T-helper 1 cell (primary cell): ENCODE data around the gene TSPAN3.

ENCODE experiments used
- DNase-seq, 5 donors: peaks; one replicate each; pipeline ENCODE4 v3.0.0-alpha.2; 2012 to 2020

TSPAN3 gene

DNA sequence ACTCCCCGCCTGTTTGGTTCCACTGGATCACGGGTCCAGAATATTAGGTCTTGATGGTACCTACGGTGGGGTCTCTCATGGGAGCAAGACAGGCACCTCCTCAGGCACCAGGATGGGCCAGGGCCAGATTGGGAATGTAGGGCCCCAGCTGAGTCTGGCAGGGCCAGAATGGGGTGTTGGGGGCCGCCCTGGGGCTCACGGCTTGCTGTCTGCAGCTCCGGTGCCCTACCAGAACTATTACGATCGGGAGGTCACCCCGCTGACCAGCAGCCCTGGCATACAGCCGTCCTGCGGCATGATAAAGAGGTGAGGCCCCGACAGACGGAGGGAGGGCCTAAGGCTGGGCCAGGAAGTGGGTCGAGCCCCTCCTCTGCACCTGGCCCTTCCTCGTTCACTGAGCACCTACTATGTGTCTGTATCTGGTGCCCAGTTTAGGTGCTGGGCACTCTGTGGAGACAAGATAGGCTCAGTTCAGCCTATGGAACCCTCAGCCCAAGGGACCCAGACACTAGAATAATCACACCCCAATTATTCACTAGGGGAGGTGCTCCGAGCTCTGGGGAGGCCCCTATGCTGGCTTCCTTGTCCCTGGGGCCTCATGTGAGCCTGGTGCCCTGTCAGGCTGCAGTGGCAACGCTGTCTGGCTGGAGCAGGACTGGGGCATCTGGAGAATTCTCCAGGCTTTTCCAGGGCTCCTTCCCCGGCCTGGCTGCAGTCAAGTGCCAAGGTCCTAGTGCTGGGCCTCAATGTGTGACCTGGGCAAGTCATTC lies 38.1 kb downstream of the TSPAN3 start:
- DNase-seq: no peak

DNA sequence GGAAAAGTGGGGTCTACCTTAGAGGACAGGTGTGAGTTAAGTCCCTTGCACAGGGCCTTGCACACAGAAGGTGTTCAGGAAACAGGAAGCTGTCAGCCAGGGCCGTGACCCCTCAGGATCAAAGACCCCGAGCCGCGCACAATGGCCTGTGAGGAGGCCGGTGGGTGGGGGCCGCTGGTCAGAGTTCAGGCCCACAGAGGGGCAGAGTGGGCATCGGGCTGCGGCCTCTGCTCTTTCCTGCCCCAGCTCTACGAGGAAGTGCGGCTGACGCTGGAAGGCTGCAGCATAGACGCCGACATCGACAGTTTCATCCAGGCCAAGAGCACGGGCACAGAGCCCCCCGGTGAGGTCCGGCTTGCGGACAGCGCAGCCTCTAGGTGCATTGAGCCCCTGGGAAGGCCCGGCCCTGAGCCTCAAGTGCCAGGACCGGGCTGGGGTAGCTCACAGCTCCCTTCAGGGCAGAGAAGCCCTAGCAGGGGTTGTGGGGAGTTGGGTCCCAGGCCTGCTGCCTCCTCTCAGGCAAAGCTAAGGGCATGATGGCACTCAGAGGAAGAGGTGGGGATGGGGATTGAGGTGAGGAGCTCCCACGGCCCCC lies 38.8 kb downstream of the TSPAN3 start:
- no peak for DNase-seq

DNA sequence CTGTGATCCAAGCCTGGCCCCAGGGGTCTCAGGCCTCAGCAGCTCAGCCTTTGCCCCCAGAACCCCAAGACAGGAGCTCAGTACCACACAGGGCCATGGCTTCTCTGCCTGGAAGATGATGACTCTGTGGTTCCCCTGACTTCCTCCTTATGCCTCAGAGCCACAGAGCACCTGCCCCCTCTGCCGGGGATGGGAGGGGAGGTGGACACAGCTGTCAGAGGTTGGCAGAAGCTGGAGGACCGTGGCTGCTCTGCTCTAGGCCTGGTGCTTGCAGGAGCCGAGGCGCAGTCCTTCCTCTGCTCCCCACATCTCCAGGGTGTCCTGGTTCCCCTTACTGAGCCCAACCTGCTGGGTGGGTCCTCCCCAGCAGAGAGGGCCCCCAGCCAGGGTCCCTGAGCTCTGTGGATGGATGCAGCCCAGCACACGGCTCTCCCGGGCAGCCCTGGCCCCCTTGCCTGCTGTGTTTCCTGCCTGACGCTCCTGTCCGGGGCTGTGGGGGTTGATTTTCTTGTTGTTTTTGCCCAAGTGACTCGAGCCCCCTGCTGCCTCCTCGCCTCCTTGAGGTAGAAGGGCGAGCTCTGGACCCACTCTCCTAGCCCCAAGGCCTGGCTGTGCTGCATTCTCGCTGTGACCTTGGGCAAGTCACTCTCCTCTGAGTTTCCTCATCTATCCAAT lies 39.4 kb downstream of the TSPAN3 start:
- DNase-seq: peak in 1 of 5 donors; percentile 28

DNA sequence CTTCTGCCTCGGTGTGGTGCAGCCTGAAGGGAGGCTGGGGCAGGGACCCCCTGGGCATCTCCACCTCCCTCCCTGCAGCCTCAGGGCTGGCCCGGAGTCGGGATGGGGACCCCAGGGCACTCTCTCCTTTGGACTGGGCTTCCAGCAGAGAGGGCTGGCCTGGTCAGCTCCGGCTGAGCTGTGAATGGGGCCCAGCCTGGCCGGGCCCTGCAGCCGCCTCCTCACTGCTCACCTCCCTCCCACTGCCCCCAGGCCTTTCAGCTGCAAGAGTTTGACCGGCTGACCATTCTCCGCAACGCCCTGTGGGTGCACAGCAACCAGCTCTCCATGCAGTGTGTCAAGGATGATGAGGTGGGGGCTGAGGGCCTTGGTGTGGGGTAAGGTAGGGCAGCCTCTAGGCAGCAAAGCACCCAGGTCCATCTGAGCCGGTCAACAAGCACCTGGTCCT lies 40.0 kb downstream of the TSPAN3 start:
- no peak for DNase-seq

DNA sequence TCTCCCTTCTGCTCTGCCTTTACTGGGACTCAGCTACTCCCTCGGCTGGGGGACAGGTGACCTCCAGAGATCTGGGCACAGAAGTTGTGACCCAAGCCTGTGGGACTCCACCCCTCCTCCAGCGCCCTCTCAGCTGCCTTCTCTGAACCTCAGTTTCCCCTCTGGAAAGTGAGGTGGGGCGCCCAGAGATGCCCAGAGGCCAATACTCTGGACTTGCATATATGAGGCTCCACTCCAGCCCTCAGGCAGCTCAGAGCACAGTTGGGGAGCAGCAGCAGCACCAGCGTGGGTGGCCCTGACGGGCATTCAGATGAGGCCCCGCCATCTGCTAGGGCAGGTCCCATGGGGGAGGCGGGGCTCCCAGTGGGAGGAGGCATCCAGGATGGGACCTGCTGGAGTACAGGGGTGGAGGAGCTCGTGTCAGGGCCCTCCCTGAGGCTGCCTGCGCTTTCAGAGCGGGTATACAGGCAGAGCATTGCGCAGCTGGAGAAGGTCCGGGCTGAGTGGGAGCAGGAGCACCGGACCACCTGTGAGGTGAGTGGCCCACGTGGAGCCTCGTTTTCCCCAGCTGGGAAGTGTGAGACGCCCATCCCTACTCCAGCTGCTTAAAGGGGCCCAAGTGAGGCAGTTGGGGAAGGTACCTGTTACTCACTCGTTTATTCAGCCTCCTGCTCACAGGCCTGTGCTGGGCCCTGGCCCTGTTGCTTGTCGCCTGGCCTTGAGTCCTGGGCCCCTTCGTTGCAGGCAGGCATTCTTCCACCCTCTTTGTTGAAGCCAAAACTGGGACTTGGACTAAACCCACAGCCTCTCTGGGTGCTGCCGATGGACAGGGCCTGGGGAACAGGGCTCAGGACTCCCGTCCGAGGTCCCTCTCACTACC lies 40.6 kb downstream of the TSPAN3 start:
- DNase-seq: no peak

DNA sequence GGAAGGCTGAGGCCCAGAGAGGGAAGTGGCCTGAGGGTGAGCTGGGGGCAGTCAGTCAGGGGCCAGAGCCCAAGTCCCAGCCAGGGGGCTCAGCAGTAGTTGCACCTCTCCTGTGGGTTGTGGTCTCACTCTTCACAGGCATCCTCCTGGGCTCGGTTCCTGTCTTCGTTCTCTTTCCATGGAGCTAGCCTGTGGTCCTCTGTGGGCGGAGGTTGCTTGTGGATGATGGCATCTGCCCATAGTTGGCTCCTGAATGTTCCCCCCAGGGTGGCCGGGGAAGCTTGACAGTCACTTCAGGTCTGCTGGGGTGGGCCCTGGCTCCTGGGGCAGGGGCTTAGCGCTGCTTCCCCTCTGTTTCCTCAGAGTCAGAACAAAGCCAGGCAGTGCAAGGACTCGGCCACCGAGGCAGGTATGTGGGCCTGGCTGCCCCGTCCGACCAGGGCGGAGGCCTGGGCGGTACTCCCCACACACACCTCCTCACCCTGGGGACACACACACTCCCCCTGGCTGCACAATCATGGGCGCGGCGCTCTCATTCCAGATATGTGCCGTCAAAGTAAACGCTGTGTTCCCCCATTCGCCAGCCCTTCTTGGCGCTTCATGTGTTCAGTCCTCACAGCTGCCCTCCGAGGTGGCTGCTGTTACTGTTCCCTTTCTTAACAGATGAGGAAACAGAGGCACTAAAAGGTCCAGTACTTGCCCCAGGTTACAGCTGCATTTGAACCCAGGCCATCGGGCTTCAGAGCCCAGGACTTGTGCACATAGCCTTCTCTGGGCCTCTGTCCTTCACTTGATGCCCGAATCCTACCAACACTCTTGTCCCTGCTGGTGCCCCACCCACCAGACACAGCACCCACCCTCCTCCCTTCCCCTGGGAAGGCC lies 41.5 kb downstream of the TSPAN3 start:
- DNase-seq: no peak

DNA sequence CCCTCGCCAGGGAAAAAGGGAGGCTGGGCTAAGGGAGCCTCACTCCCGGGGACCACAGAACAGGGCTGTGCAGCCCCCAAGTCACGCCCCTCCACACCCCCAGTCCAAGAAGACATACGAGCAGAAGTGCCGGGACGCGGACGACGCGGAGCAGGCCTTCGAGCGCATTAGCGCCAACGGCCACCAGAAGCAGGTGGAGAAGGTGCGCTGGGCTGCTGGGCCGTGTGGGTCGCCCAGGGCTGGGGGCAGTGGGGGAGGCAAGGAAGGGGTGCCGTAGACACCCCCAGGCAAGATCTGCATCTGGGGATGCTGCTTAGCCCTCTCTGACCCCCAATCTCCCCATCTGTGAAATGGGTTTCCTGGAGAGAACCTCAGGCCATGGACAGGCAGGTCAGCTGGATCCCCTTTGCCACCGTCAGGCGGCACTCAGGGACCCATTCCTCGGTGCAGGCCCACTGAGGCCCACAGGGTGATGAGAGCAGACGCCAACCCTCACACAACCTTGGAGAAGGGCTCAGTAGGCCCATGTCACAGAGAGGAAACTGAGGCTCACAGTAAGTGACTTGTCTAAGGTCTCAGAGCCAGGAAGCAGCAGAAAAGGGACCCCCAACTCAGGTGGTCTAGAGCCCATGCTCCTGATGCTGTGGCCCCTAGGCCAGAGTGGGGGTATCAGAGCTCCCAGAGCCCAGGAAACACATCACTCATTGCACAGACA lies 42.3 kb downstream of the TSPAN3 start:
- peak in 1 of 5 donors; percentile 4 for DNase-seq

DNA sequence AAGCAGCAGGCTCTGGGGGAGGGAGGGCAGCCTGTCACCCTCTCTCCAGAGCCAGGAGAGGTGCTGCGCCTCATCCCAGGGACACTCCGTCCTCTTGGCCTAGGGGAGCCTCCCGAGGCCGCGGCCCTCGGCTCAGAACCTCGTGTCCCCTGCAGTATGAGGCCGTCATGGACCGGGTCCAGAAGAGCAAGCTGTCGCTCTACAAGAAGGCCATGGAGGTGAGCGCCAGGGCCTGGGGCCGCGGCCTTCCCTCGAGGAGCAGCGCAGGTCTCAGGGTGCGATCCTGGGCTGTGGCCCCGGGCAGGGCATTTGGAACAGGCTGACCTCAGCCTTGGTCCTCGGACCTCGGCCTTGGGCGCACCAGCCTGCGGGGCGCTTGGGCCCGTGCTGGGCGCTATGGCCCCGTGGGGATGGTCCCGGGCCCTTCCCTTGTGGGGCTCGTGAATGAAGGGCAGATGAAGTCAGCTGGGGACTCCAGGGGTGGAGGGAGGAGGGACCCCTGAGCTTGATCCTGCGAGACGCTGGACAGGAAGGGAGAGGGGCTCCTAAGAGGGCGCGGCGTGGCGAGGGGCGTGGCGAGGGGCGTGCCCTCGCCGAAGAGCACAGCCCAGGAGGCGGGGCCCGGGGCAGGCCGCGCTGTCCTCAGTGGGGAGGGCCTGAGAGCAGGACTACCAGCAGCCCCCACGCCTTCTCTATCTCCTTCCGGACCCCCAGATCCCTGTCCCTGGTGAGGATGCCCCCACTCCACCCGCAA lies 43.0 kb downstream of the TSPAN3 start:
- peak in 2 of 5 donors; percentile 2 to 8 for DNase-seq

DNA sequence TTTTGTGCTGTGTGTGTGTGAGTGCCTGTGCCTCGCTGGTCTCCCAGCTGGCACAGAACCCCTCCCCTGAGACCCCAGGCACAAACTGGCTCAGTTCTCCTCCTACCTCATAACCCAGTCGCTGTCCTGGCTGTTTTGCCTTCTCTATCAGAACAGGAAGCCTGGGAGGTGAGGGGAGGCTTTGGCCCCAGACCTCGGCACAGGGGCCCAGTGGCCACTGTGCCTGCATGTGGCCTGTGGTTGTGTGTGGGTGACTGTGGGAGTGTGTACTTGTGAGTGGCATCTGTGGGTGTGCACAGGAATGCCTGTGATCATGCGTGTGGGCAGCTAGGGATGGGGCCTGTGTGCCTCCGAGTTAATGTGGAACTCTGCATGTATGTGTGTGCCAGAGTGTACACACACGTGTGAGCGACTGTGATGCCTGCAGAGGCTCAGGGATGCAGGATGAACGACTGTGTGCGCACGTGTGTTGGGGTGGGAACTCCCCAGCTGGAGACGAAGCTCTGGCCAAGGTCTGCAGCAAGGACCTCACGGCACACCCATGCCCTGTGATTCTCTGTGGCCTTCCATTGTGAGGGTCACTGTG lies 43.7 kb downstream of the TSPAN3 start:
- DNase-seq: peak in 2 of 5 donors; percentile 1 to 3

DNA sequence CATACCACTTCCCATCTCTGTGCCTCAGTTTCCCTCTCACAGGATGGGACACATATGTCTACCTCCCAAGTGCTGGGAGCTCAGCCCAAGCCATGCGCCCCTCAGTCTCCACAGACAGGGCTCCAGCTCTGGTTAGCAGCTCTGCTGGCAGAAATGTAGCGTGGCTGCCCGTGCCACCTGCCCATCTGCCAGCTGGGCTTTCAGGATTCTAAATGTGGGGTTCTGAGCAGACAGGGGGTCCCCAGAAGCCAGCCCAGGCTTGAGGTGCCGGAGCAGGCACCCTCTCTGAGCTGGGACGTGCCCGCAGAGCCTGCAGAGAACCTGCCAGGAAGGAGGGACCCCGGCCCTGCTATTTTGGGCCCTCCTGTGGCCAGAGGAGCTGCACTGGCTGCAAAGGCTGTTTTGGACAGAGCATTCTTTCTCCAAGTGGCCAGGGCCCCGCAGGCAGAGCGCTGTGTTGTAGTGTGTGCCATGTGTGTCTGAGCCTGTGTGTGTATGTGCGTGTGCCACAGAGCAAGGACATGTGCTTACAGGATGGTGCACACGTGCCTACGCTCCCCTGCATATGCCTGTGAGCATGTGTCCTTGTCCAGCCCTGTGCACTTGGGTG lies 44.3 kb downstream of the TSPAN3 start:
- DNase-seq: peak in 2 of 5 donors; percentile 1 to 6

DNA sequence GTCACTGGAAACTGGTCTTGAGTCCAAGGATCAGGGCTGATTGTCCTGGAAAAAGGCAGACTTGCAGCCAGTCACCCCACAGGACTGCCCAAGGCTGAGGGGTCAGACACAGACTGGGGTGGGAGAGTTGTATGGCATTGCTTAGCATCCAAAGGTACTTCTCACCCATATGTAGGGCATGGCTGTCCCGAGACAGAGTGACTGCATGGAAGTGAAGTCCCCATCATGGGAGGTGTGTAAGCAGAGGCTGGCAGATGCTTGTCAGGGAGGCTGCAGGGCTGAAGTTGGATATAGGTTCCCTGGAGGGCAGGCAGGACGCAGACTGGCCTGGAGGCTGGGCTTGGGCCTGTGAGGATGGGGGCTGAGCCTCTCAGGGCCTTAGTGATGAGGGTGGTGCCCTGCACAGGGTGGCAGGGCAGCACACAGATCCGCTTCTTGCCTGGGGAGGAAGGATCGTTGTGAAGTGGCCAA lies 44.9 kb downstream of the TSPAN3 start:
- DNase-seq: peak in 1 of 5 donors; percentile 2

DNA sequence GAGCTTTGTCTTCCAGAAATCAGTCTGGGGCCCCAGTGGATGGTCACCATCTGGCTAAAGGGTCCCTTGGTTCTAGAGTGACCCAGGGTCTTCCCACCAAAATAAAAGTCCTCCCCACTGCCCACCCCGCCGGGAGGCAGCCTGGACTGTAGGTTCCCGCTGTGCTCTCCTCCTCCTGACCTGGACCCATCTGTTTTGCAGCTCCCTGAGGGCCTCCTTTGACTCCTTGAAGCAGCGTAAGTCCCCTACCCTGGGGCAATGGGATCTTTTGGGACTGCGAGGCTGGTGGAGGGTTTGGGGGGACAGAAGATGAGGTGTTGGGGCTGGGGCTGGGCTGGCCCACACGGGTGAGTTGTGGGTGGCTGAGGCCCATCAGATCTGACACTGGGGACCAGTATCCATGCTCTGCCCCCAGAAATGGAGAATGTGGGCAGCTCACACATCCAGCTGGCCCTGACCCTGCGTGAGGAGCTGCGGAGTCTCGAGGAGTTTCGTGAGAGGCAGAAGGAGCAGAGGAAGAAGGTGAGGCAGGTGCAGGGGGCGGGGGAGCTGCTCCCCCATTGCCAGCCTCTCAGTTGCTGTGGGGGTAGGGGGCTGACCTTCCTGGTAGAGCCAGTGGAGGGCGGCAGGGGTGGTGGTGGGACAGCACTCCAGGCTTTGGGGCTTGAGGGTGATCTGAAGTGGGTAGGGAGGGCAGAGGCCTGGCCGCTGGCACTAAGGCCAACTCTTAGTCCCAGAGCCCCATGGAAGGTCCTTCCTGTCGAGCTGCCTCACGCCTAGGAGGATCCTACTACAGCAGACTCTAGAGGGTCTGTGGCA lies 45.6 kb downstream of the TSPAN3 start:
- peak in 1 of 5 donors; percentile 6 for DNase-seq

DNA sequence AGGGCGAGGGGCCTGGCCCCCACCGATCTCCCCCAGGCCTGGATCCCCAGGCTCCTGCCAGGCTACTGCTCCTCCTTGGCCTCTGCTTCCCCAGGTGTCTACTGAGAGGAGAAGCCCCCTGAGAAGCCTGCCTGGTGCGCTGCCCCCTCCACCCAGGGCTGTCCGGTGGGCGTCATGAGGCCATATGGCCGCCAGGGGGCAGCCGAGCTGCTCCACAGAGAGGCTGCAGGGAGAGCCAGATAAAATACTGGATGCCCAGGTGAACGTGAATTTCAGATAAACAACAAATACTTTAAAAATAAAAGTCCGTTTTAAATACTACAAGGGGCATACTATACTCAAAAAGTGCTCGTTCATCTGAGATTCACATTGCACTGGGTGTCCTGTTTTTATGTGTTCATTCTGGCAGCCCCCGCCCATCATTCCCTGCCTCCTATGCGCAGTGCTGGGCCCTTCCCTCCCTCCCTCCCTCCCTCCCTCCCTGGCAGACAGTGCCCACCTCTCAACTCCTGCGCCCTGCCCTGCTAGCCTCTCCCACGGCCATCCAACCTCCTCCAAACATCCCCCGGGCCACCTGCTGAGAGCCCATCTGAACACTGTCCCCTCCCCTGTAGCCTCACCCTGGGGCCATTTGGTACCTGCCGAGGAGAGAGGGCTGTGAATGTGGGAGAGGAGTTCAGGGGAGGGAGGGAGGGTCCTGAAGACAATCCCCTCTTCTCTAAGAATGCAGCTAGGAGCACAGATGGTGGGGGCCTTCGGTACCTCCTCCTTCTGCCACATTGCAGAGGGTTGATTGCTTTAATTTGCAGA lies 46.4 kb downstream of the TSPAN3 start:
- peak; percentile 1 to 59 (median 49) for DNase-seq

DNA sequence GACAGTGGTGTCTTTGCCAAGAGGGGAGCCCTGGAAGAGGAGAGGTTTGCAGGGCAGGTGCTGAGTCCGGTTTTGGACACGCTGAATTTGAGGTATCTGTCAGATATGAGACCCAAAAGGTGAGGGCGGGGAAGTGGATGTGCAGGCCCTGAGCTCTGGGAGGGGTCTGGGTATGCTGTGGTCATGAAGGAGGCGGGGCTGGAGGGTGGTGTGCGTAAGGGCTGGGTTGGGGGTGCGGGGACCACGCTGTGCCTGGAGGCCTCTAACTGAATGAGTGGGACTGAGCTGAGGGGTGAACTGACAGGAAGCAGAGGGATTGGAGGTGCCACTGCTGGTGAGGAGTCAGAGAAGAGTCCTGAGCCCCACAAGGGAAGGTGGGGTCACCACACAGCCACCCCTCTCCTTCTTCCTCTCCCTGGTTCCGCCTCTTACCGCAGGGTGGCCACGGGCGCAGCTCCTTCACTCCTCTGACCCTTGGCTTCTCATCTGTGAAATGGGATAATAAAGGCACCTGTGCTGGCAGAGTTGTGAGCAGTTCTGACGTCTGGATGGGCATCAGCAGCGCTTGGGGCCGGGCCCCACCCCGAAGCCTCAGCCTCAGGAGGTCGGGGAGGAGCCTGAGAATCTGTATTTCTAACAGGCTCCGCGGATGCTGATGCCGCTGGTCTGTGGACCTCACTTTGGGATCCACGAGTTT lies 47.2 kb downstream of the TSPAN3 start:
- DNase-seq: peak in 1 of 5 donors; percentile 8

DNA sequence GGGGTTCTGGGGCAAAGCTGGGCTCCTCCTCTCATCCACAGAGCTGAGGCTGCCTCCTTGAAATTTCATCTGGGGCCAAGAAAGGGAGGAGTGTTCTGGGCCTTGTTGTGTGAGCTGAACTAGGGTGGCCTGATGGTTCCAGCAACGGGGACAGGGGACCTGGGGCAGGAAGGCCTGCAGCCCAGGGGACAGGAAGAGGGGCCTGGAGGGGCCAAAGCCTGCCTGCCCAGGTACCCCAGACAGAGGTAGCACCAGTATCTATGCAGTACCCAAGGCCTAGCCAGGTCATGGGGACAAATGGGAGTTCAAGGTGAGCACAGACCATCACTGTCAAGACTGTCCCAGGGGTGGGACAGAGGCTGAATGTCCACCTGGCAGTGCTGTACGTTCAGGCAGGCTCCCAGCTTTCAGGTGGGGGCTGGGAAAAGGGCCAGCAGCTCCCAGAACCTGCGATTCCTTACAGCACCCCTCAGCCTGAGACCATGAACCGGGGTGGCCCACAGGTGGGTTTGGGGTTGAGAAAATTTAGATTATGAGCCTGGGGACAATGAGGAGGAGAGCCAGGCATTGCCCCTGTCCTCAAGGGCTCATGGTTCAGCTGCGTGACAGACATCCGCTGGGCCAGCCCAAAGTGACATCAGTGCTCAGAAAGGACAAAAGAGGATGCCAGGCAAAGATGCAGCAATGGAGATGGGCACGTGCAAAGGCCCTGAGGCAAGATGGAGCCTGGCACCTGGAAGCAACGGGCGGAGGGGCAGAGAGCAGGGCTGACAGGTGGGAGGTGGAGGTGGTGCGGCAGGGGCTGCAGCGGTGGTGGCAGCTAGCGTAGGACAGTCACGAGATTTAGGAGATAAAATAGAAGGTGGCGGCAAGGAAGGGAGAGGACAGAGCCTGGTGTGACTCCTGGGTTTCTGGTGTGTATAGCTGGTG lies 48.0 kb downstream of the TSPAN3 start:
- DNase-seq: peak in 1 of 5 donors; percentile 7
